Natural killer cell (primary cell): ENCODE results near the gene MARCHF4. TPM values are rescaled to one million over a fixed set of nuclear protein-coding genes. Genes with fewer than 3 reads are reported as not detected.
"Not testable (repeated sequence)": the region's sequence is repeated elsewhere in the genome, so short reads cannot be mapped to it uniquely, and the experiment has no call there.

Experiments used
- ATAC-seq, 3 donors: fragments of 150-1000 bp in 2 of 3; fragments of 200-7000 bp in 1 of 3; cut with Tn5 transposase; 1 replicate in 1 of 3; 2 replicates in 2 of 3; pipeline ENCODE4 v1.10.0; 2021; ENCODE audit warnings: mild to moderate bottlenecking in 2 of 3, moderate library complexity in 2 of 3
- DNase-seq, 2 donors: peaks; one replicate each; pipeline versions ENCODE4 v3.0.0 to v3.0.0-alpha.2; 2013 to 2021; ENCODE audit warnings: mixed read lengths in 1 of 2
- H3K27ac ChIP-seq: one replicate; pipeline ENCODE4 v1.5.1; 2013; ENCODE audit warnings: mild to moderate bottlenecking, low read length
- H3K27me3 ChIP-seq: one replicate; pipeline ENCODE4 v1.6.1; 2013; ENCODE audit warnings: low read length; ENCODE audit not compliant: control insufficient read depth, insufficient read depth
- H3K36me3 ChIP-seq: one replicate; pipeline ENCODE4 v1.6.1; 2013; ENCODE audit warnings: low read length; ENCODE audit not compliant: control insufficient read depth, insufficient read depth
- H3K4me1 ChIP-seq: one replicate; pipeline ENCODE4 v1.6.1; 2013; ENCODE audit warnings: low read length; ENCODE audit not compliant: control insufficient read depth, insufficient read depth
- H3K4me3 ChIP-seq: one replicate; pipeline ENCODE4 v1.5.1; 2013; ENCODE audit warnings: low read length
- H3K9me3 ChIP-seq: one replicate; pipeline ENCODE4 v1.6.1; 2013; ENCODE audit warnings: low read length; ENCODE audit not compliant: control insufficient read depth, insufficient read depth
- H3K27ac Mint-ChIP-seq, 2 donors: one replicate each; pipeline ENCODE4 v1.8.0; 2022; ENCODE audit warnings: mild to moderate bottlenecking in 2 of 2, mixed read lengths in 2 of 2, moderate library complexity in 1 of 2
- H3K27me3 Mint-ChIP-seq, 2 donors: one replicate each; pipeline ENCODE4 v1.8.0; 2022; ENCODE audit warnings: low read depth in 2 of 2, mixed read lengths in 2 of 2
- H3K36me3 Mint-ChIP-seq: one replicate; pipeline ENCODE4 v1.8.0; 2022; ENCODE audit warnings: mixed read lengths
- H3K4me1 Mint-ChIP-seq, 2 donors: one replicate each; pipeline ENCODE4 v1.8.0; 2022; ENCODE audit warnings: mixed read lengths in 2 of 2
- H3K4me3 Mint-ChIP-seq: one replicate; pipeline ENCODE4 v1.8.0; 2022; ENCODE audit warnings: mild to moderate bottlenecking, moderate library complexity, mixed read lengths
- H3K9me3 Mint-ChIP-seq, 2 donors: one replicate each; pipeline ENCODE4 v1.8.0; 2022; ENCODE audit warnings: mixed read lengths in 2 of 2
- WGBS: methylation state at CpG from one replicate; pipeline ENCODE4 v1.1.7; 2013; ENCODE audit warnings: missing lambda C conversion rate; ENCODE audit not compliant: insufficient coverage; 5-methylcytosine and 5-hydroxymethylcytosine counted together
- intact Hi-C: fragments of 100-400 bp; cut with micrococcal nuclease; formaldehyde crosslinking; loops from one replicate; pipeline ENCODE4 v1.14.2; 2022
- total RNA-seq, 4 donors: library from RNA; stranded (reverse); fragments of 120-200 nt in 1 of 4; gene quantifications; one replicate each; pipeline versions ENCODE4 v1.2.3 to v1.2.4, GENCODE V29; 2013 to 2022
- TF ChIP-seq, protein P1 (sequence below): fragments of 200-600 bp; IDR thresholded peaks from one replicate; pipeline ENCODE4 v1.8.0; 2022; ENCODE audit warnings: antibody characterized with exemption

Gene MARCHF4
- total RNA-seq, 3 donors from 2014 or later (not counting 1 experiment from before 2014, with no cell fraction given), result not detected

GRCh38 chr2:216385478-216385877 is 13.2 kb upstream of the MARCHF4 start:
- H3K27ac ChIP-seq, result no peak overlapping the region
- Mint-ChIP-seq H3K4me1 (peaks cover 5 to 13% of the 10 kb centered on the region in 2 donors), H3K36me3 (no peaks in the 10 kb centered on the region), H3K27ac (no peak overlapping the region), H3K27me3 (peaks cover 6 to 7% of the 10 kb centered on the region in 2 donors), H3K9me3 (no peaks in the 10 kb centered on the region), H3K4me3 (no peak overlapping the region)
- no peak overlapping the region for H3K4me3 ChIP-seq
- DNase-seq (no peak), ATAC-seq (no peak)
- peaks cover 4% of the 10 kb centered on the region for H3K4me1 ChIP-seq
- H3K27me3 ChIP-seq, result no peaks in the 10 kb centered on the region
- TF ChIP-seq, protein P1, sequence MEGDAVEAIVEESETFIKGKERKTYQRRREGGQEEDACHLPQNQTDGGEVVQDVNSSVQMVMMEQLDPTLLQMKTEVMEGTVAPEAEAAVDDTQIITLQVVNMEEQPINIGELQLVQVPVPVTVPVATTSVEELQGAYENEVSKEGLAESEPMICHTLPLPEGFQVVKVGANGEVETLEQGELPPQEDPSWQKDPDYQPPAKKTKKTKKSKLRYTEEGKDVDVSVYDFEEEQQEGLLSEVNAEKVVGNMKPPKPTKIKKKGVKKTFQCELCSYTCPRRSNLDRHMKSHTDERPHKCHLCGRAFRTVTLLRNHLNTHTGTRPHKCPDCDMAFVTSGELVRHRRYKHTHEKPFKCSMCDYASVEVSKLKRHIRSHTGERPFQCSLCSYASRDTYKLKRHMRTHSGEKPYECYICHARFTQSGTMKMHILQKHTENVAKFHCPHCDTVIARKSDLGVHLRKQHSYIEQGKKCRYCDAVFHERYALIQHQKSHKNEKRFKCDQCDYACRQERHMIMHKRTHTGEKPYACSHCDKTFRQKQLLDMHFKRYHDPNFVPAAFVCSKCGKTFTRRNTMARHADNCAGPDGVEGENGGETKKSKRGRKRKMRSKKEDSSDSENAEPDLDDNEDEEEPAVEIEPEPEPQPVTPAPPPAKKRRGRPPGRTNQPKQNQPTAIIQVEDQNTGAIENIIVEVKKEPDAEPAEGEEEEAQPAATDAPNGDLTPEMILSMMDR, result no peak
- H3K36me3 ChIP-seq, result no peaks in the 10 kb centered on the region
- no peaks in the 10 kb centered on the region for H3K9me3 ChIP-seq
- WGBS, result 64% methylated on average over 2 of the region's 2 CpGs
- intact Hi-C loops, result no loop called here

DNA sequence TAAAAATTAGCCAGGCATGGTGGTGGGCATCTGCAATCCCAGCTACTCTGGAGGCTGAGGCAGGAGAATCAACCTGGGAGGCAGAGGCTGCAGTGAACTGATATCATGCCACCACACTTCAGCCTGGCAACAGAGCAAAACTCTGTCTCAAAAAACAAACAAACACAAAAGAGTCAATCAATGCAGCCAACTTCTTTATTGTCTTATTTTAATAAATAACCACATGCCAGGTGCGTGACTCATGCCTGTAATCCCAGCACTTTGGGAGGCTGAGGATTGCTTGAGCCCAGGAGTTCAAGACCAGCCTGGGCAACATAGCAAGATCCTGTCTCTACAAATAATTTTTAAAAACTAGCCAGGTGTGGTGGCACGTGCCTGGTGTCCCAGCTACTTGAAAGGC is 12.1 kb upstream of the MARCHF4 start:
- H3K9me3 Mint-ChIP-seq, intact Hi-C loops, H3K4me3 ChIP-seq, H3K27ac ChIP-seq, H3K27ac Mint-ChIP-seq, H3K27me3 Mint-ChIP-seq, H3K27me3 ChIP-seq, H3K36me3 Mint-ChIP-seq, H3K4me3 Mint-ChIP-seq, H3K36me3 ChIP-seq, ATAC-seq, H3K9me3 ChIP-seq, H3K4me1 ChIP-seq, DNase-seq: not testable (repeated sequence)
- H3K4me1 Mint-ChIP-seq, result peaks cover 5 to 13% of the 10 kb centered on the region in 2 donors
- WGBS, result 72% methylated on average over 2 of the region's 2 CpGs

DNA sequence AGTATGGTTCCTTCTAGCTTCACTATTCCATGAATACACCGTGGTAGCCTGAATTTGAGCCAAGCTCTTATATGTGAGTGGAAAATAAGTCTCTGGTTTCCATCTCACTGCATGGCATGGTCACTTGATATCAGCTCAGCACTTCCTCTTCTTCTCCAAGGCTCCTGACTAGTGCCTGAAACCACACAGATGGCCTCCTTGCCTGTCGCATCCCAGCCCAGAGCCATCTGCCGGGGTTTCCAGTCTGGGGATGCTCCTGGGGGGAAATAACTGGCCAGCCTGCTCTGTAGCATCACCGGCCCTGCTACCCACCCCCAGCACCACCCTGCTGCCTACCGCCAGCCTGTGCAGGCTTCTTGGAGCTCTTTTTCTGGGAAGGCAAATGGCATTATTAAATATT is 7.7 kb upstream of the MARCHF4 start:
- no peak for ATAC-seq
- no peaks in the 10 kb centered on the region for H3K4me1 Mint-ChIP-seq
- intact Hi-C loops, result no loop called here
- Histone ChIP-seq H3K36me3 (no peaks in the 10 kb centered on the region), H3K27ac (no peak overlapping the region), H3K27me3 (no peaks in the 10 kb centered on the region), H3K9me3 (no peaks in the 10 kb centered on the region), H3K4me3 (no peak overlapping the region), H3K4me1 (no peaks in the 10 kb centered on the region)
- no peak overlapping the region for H3K27ac Mint-ChIP-seq
- WGBS, result 79% methylated on average over 2 of the region's 5 CpGs
- no peak for DNase-seq
- H3K36me3 Mint-ChIP-seq, result no peaks in the 10 kb centered on the region
- H3K4me3 Mint-ChIP-seq, result no peak overlapping the region
- TF ChIP-seq, protein P1, result no peak
- H3K9me3 Mint-ChIP-seq, result no peaks in the 10 kb centered on the region
- peaks cover 5 to 10% of the 10 kb centered on the region in 2 donors for H3K27me3 Mint-ChIP-seq

- H3K4me1 ChIP-seq, result peaks cover 16% of the 10 kb centered on the region
- WGBS, result 80% methylated on average over 1 of the region's 1 CpG
- no peak overlapping the region for H3K4me3 ChIP-seq
- ATAC-seq (no peak), DNase-seq (no peak)
- H3K27ac Mint-ChIP-seq, result no peak overlapping the region
- intact Hi-C loops, result no loop called here
- peaks cover 34 to 44% of the 10 kb centered on the region in 2 donors for H3K27me3 Mint-ChIP-seq
- no peaks in the 10 kb centered on the region for H3K36me3 ChIP-seq
- H3K9me3 Mint-ChIP-seq, result no peaks in the 10 kb centered on the region
- H3K9me3 ChIP-seq, result peaks cover 3% of the 10 kb centered on the region
- no peak overlapping the region for H3K27ac ChIP-seq
- H3K27me3 ChIP-seq, result peaks cover 19% of the 10 kb centered on the region
- H3K4me1 Mint-ChIP-seq, result peaks cover 8 to 21% of the 10 kb centered on the region in 2 donors
- H3K36me3 Mint-ChIP-seq, result no peaks in the 10 kb centered on the region
- TF ChIP-seq, protein P1, result no peak
- no peak overlapping the region for H3K4me3 Mint-ChIP-seq
These were observed 3.0 kb upstream of the MARCHF4 start for GRCh38 chr2:216375286-216375685.
